Gastroesophageal sphincter (tissue), 3 donors: ENCODE measurements around the gene WDR27.

Experiments used
- CTCF ChIP-seq, 4 experiments: fragments of 200-600 bp in 2 of 4; fragments of 450-650 bp in 2 of 4; sonication (generic) in 1 of 4; IDR thresholded peaks; one replicate each; pipeline ENCODE4 v1.5.1; 2017 to 2019; ENCODE audit warnings: antibody characterized with exemption in 4 of 4, mild to moderate bottlenecking in 2 of 4, moderate library complexity in 2 of 4
- POLR2A ChIP-seq, 2 donors: fragments of 450-650 bp; IDR thresholded peaks; one replicate each; pipeline ENCODE4 v1.6.1; 2017; ENCODE audit warnings: antibody characterized with exemption in 2 of 2, mild to moderate bottlenecking in 2 of 2, moderate library complexity in 1 of 2
- POLR2AphosphoS5 ChIP-seq: sonication (generic); formaldehyde crosslinking; IDR thresholded peaks from one replicate; pipeline ENCODE4 v1.6.1; 2017; ENCODE audit warnings: antibody characterized with exemption

GRCh38 chr6:169469028-169469427 lies 232.8 kb downstream of the WDR27 start:
- TF ChIP-seq CTCF (IDR thresholded peaks at IDR 0.05) (no peak), POLR2A (IDR thresholded peaks at IDR 0.05) (no peak), POLR2AphosphoS5 (no peak)
